Measurements from ENCODE around the gene HHEX. TPM values are rescaled to one million over a fixed set of nuclear protein-coding genes. Genes with fewer than 3 reads are reported as not detected.

Gene HHEX
- total RNA-seq, 1 donor from 2014 or later, result 76.5 TPM

DNA sequence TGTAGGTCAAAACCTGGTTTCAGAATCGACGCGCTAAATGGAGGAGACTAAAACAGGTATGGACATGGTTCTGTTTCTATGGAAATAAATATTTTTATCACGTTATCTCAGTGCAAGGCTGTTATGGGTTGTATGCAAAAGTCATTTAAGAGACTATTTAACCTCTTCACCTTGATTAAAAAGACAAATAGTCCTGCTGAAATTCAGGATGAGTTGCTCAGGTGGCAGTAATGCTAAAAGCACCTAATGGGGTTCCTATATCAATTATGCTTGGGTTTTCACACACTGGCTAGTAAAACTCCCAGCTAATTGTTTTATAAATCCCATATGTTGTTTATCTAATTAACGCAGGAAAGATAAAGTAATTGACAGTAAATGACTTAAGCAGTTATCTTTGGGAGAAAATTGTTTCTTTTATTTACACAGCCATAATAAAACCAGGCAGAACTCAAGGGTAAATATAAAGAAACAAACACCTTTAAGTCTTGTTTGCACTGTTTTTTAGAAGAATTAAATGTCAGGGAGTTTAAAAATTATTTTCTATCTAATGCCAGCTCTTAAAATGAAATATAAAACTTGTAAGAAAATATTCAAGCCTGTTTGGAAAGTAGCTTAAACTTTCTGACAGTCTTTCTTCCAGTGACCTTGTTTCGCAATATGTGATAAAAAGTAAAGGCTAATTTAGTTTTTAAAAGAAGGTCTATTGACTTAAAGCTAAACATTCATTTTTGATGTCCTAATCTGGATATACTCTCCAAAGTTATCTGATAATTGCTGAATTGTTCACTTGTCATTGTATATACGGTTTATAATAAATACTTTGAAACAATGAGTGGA lies 3.2 kb downstream of the HHEX start:
- DNase-seq (ENCODE audit: extremely low read depth, low read depth, low spot score), result no peak

GRCh38 chr10:92693534-92693893 lies 3.8 kb downstream of the HHEX start:
- DNase-seq (ENCODE audit: extremely low read depth, low read depth, low spot score), result no peak

DNA sequence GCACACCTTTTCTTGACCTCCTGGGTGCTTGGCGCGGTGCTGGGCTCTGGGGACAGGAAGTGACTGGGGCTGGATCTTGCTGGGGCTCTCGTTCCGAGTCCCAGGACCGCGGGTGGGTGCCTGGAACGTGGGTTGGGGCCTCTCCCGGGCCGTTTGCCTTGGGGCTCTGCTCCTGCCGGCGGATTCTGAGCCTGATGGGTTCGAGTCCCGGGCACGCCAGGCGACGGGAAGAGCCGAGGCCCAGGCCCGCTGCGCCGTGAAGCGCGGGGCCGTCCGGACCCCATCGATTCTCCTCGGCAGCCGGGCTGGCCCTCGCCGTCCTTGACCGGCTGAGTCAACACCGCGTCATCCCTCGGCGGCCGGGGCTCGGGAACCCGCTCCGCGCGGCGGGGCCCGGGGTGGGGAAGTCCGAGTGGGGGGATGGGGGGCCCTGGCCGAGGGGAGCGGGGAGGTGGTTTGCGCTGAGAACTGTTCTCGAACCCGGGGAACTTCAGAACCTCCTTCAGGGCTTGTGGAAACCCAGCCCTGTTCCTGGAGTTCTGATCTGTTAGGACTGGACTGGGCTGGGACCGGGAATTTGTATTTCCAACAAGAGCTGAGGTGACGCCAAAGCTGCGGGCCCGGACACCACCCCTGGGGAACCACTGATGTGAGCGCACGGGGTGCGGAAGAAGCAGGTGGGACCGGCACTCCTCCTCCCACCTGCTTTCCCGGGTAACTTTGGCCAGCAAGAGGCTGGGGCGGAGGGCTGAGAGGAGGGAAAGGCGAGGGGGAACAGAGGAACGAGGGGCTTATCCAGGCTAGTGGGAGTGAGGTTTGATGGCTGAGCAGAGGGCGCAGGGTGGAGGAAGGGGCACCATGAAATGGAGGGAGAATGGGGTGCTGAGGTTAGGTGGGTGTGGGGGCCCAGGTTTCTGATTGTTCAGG lies 6.2 kb downstream of the HHEX start:
- no peak for DNase-seq (ENCODE audit: extremely low read depth, low read depth, low spot score)

DNA sequence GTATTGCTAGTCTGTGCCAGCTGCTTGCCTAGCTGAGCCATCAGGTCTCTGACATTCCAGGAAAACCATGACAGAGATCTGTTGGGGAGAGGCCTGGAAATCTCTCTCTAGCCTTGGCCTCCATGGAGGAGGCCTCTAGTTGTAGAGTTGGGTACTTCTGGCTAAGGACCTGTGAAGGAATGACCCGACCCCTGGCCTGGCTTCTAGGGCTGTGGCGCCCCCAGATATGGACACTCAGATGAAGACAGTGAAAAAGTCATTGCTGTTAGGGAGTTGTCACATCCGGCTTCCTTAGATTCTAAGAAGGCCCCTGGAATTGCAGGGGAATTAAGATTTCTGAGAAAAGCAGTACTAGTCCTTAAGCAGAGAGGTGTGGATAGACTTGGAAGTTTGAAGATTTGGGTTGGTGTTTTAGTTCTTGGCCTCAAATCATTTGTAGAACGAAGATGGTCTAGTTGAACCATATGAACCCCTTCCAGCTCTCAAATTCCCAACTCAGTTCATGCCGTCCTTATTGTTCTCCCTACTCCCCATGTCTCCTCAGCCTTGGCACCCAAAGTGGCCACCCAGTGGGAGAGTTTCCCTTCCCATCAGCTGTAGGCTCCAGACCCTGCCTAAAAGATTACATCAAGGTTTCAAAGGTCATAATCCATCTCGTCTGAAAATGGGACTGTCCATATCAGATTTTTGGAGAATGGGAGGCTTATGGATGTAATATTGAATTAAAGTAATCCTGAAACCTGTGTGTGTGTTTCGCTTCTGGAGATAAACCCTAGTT lies 7.0 kb downstream of the HHEX start:
- no peak for DNase-seq (ENCODE audit: extremely low read depth, low read depth, low spot score)

GRCh38 chr10:92697663-92698511 lies 8.1 kb downstream of the HHEX start:
- DNase-seq (ENCODE audit: extremely low read depth, low read depth, low spot score), result no peak

DNA sequence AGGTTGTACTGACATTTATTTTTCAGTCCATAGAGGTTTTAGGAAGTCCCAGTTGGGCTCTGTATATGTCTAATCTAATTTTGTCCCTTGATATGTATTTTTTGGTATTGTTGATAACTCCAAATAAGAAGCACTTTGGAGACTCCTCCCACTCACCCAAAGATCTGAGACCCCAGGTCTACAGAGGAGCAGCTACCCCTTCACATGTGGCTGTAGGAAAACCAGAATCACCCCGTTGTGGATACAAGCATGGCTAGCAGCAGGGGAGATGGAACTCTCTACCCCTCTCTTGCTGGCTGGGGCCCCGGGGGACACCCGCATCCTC lies 9.4 kb downstream of the HHEX start:
- no peak for DNase-seq (ENCODE audit: extremely low read depth, low read depth, low spot score)

DNA sequence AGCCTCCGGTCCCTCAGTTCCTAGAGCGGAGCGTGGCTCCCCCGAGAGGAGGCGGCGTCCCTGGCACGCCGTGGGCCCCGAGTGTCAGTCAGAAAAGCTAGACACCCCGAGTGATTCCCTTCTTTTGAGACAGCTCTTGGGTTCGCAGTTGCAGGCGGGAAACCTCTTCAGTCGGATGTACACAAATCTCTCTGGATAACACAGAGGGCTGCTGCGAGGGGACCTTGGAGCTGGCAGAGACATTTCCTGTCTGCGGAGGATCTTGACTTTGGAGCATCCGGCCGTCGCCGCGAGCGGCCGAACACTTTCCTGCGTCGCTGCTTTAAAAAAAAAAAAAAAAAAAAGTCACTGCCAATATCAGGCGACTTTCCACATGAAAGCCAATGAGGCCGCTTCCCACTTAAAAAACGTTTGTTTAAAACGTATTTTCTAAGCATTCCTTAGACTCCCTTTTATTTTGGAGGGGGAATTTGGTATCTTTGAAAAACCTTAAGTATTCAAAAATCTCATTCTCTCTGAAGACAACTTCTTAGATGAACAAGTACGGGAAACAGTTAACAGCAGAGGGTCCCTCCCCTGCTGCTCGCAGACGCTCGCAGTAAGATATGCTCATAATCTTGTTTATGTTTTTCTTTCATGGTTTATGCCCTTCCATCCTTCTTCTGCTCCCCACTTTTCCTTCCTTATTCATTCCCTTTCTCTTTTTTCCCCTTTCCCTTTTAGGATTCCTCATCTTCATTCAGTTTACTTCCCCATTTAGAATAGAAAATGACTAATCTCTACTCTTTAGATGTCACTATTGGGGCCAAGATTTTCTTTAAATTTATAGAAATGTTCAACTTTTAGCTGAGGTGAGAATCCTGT lies 10.0 kb downstream of the HHEX start:
- no peak for DNase-seq (ENCODE audit: extremely low read depth, low read depth, low spot score)

DNA sequence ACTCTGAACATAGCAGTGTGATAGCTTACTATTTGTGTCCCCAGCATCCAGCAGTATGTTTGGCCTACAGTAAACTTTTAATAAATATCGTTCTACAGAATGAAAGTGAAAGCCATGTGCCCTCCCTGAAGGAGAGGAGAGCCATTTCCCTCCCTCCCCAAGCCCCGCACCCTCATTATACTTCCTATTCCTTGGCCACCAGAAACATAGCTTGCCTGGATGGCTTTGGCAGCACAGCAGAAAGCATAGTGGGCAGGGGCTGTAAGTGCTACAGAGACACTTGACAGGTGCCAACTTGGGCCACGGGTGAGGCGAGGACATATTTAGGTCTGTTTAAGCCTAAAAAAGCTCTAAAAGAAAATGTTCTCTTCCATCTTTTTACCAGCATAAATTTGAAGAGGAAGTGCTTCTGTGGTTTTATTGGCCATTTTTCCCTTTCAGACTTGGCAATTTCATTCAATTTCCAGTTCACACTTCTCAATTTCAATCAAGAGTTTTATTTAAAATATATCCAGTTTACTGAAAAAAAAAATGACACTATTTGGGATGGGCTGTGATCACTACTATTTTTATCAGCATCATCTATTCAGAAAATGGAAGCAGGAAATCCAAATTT lies 12.7 kb downstream of the HHEX start:
- DNase-seq (ENCODE audit: extremely low read depth, low read depth, low spot score), result no peak

DNA sequence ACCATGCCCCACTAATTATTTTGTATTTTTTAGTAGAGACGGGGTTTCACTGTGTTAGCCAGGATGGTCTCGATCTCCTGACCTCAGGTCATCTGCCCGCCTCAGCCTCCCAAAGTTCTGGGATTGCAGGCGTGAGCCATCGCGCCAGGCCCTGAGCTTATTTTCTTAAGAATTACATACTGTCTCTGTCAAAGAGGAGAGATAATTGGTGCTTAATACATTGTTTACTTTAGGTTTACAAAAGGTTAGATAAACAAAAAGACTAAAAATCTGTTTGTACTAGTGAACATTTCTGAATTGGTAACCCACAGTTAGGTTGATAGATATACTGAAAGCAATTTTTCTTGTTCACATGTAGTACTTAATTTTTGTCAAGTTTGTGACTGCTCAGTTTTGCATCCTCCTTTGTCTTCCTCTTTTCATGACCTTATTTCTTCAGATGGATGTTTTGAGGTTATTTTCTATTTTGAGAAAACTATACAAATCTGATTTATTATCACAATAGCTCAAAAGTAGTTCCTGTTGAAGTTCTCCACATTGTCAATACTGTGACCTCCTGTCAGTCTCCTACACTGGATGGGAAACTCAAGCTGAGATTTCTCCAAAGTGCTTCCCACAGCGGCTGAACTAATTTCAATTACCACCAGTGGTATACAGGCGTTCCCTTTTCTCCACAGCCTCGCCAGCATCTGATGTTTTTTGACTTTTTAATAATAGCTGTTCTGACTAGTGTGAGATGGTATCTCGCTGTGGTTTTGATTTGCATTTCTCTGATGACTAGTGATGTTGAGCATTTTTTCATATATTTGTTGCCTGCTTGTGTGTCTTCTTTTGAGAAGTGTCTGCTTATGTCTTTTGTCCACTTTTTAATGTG lies 22.5 kb downstream of the HHEX start:
- no peak for DNase-seq (ENCODE audit: extremely low read depth, low read depth, low spot score)

DNA sequence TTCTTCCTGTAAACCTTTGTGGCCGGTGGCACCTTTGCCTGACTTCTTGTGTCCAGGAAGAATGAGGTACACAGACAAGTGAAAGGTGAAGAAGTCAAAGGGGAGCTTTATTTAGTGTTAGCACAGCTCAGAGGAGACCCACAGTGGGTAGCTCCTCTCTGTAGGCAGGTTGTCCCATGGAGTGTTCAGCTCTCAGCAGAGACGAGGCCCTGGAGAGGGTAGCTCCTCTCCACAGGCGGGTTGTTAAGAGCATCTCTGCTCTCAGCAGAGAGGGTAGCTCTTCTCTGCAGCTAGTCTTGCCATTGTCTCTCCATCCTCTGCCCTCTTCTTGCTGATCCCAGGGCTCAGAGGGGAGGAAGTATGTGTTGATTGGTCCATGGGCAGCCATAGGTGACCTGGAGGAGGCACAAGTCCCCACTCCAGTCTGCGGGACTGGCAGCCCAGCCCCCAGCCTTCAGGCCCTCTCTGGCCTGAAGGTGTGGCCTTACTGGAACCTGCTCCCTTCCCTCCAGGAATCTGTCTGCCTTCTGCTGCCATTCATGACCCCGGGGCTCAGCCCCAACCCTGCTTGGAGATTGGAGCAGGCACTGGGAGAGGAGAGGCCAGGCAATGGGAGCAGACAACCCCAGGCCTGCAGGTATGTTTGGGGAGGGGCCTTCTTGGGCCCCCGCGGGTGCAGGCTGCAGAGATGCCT lies 24.5 kb downstream of the HHEX start:
- DNase-seq (ENCODE audit: extremely low read depth, low read depth, low spot score), result no peak

- DNase-seq (ENCODE audit: extremely low read depth, low read depth, low spot score), result no peak
Observed at GRCh38 chr10:92714872-92715271, 25.1 kb downstream of the HHEX start.

GRCh38 chr10:92719991-92720830 lies 30.5 kb downstream of the HHEX start:
- DNase-seq (ENCODE audit: extremely low read depth, low read depth, low spot score), result no peak

DNA sequence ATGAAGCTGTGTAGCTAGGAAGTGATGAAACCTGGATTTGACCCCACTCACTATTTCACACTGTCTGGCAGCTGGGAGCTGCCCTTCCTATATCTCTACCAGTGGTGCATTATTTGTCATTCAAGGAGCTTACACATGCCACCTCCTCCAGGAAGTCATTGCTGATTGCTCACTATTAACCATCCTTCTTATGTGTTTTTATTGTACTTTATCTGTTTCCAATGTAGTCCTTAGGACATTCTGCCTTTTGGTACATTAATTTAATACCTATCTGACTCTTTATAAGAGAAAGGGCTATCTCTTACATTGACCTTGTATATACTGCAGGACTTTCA lies 31.0 kb downstream of the HHEX start:
- DNase-seq (ENCODE audit: extremely low read depth, low read depth, low spot score), result no peak

DNA sequence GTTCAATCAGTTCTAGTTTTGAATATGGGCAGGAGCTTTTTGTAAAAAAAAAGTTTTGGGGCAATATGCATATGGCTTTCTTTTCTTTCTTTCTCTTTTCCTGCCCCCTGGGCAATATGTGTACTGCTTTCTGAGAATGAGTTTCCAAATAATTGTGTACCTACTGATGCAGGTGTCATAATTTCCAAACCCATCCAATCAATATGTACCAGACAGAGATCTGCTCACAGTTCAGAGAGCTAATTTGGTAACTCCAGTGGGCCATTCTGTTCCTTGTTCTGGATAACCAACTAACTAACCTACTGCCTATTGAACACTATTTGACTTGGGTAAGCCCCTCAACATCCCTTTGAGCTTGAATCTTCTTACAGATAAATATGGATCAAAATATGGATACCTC lies 32.6 kb downstream of the HHEX start:
- no peak for DNase-seq (ENCODE audit: extremely low read depth, low read depth, low spot score)

DNA sequence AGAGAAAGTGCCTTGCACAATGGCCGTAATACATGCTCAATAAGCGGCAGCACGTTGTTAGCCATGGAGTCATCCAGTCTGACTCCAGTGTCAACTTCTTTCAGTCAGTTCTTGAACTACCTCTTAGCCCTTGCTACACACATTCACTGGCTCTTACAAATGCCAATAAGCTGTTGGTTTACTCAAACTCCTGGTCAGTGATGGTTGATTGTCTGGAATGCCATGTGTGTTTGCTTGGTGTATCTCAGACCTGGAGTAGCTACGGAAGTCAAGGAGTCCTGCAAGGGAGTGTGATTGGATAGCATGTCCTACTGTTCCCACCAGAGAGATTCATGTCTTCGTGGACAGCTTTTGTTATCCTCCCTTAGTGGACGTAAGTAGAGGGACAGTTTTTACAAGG lies 37.4 kb downstream of the HHEX start:
- no peak for DNase-seq (ENCODE audit: extremely low read depth, low read depth, low spot score)

GRCh38 chr10:92727550-92727949 lies 37.8 kb downstream of the HHEX start:
- no peak for DNase-seq (ENCODE audit: extremely low read depth, low read depth, low spot score)

DNA sequence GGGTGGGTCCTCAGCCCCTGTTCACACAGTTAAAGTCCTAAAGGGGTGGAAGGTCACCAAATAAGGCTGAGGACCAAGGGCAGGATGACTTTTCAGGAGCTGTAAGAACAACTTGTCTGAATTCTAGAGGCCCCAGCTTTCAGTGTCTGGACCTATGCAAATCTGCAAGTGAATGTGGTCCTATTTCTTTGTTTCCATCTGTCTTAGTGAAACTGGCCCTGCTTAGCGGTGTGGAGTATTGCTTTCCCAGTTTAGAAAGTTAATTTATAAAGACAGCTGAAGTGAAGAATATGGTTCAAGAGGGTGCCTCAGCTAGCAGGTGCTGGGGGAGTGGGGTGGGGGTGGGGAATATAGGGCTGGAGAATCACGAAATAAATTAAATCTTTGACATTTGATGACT lies 40.1 kb downstream of the HHEX start:
- no peak for DNase-seq (ENCODE audit: extremely low read depth, low read depth, low spot score)

Data from glomerular endothelial cell (primary cell).